Heart left ventricle (tissue), 13 donors: ENCODE data around the gene MARCHF3.

Source experiments
- CTCF ChIP-seq, 12 donors: fragments of 200-600 bp; sonication (generic) in 4 of 12; IDR thresholded peaks; one replicate each; pipeline versions ENCODE4 v1.5.0 to v1.8.0; 2018 to 2022; ENCODE audit warnings: antibody characterized with exemption in 12 of 12, mild to moderate bottlenecking in 5 of 12
- POLR2A ChIP-seq, 2 donors: fragments of 450-650 bp; IDR thresholded peaks; one replicate each; pipeline ENCODE4 v1.6.1; 2017; ENCODE audit warnings: antibody characterized with exemption in 2 of 2, mild to moderate bottlenecking in 2 of 2, moderate library complexity in 2 of 2
- donor health status: ischemic (EF 13 %, LVEDD 7.1; RV severe dilation, severe dysfunction).
- donor health status: DM: no; HTN: yes; CAD: no.
- donor health status: DM: no; HTN: no; CAD: no.
- donor health status: ischemic (EF 25% LVEDD 6.9; RV normal size, moderate dysfunction).
- donor health status: ischemic (EF 25% LVEDD 5.7; RV mildly dilated, moderate dysfunction).
- donor health status: ischemic (EF 35%, LVEDD 5.7; RV mildly dilated, moderate dysfunction).
- donor health status: nonischemic (EF 11% LVEDD 7.7; RV severe dilation, severe dysfunction).
- donor health status: DM: yes; HTN: yes; CAD: no.
- donor health status: PGD.
- donor health status: ischemic (EF 29% LVEDD 5.4; RV normal size, mild dysfunction).
- donor health status: nonischemic (EF 23%, LVEDD 6.1; RV moderate dilation, normal function).

GRCh38 chr5:126878634-126879033 is 151.7 kb downstream of the MARCHF3 start:
- TF ChIP-seq CTCF (IDR thresholded peaks at IDR 0.05) (no peak), POLR2A (IDR thresholded peaks at IDR 0.05) (no peak)
